A673 (cell line): ENCODE data around the gene MAST3.

Experiments
- CTCF ChIP-seq: fragments of 300-800, 200-600 bp; sonication (generic); conservative IDR thresholded peaks from 2 replicates; pipeline ENCODE4 v1.5.1; 2017; ENCODE audit warnings: low read depth, mild to moderate bottlenecking, antibody characterized with exemption, low read length, moderate library complexity, mixed read lengths
- EZH2 ChIP-seq: fragments of 200-600 bp; sonication (generic); IDR thresholded peaks from 2 replicates; pipeline ENCODE4 v1.6.1; 2017; ENCODE audit warnings: borderline replicate concordance, low read depth, mild to moderate bottlenecking, mixed read lengths, antibody characterized with exemption, low read length; ENCODE audit not compliant: poor library complexity, severe bottlenecking

- TF ChIP-seq CTCF (no peak), EZH2 (no peak)
These were observed 13.5 kb upstream of the MAST3 start for GRCh38 chr19:18083929-18084684.
